Measurements from ENCODE around the gene WFIKKN2.
"Not testable (repeated sequence)": the region's sequence is repeated elsewhere in the genome, so short reads cannot be mapped to it uniquely, and the experiment has no call there.

The WFIKKN2 gene

DNA sequence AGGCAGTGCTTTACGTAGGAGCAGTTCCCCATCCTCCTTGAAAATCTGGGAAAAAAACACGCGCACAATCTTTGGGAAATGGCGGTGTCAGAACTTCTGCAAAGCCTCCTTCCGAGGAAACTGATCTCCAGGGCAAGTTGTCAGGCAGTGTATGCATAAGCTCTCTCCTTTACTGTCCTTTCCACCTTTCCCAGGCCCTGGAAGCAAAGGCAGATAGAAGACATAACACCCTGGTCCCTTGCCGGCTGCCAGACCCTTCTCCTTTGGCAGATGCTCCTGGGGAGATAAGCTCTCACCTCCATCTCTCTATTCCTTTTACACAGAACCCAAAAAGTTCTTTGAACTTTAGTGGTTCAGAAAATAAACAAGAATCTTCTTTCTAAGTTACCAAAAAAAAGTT, 18.4 kb downstream of the WFIKKN2 start:
- no peak for DNase-seq (ENCODE audit: low read depth in 2 of 2)

DNA sequence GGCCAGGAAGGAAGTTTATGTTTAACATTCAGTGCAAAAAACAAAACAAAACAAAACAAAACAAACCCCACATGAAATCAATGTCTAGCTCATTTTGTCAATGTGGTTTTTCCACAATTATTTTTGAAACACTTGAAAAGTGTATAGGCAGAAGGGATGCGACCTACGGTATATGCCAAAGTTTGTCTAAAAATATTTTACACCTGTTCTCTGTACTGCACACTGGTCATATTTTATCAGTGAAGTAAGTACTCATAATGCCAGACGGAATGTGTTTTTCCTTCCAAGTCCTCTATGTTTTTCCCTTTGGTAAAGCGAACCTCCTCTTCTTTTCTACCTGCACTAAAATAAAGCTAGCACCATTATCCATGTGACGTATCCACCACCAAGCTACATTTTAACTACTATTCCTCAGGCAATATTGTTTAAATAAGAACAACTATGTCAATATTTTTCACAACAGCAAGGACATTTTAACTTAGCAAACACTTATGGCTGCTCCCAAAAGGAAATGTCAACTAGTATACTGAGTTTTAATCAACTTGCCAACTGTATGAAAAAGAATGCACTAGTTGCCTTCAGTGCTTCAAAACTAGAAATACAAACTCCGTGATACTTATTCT, 20.4 kb downstream of the WFIKKN2 start:
- no peak for DNase-seq (ENCODE audit: low read depth in 2 of 2)

DNA sequence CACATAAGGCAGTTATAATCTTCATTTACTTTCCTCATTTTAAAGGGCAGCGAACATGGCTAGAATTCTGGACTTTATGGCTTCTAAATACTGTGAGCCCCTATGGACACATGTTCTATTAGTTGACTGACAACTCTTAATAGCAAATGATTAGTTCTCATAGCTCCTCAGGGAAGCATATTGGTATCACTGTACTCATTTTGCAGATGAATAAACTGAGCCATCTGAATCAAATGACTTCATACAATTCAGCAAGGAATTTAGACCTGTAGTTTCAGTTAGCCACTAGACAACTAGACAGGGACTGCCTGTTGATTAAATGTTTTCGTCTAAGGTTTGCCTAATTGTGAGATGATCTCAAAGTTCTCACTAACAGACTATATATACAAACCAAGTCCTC, 21.0 kb downstream of the WFIKKN2 start:
- no peak for DNase-seq (ENCODE audit: low read depth in 2 of 2)

DNA sequence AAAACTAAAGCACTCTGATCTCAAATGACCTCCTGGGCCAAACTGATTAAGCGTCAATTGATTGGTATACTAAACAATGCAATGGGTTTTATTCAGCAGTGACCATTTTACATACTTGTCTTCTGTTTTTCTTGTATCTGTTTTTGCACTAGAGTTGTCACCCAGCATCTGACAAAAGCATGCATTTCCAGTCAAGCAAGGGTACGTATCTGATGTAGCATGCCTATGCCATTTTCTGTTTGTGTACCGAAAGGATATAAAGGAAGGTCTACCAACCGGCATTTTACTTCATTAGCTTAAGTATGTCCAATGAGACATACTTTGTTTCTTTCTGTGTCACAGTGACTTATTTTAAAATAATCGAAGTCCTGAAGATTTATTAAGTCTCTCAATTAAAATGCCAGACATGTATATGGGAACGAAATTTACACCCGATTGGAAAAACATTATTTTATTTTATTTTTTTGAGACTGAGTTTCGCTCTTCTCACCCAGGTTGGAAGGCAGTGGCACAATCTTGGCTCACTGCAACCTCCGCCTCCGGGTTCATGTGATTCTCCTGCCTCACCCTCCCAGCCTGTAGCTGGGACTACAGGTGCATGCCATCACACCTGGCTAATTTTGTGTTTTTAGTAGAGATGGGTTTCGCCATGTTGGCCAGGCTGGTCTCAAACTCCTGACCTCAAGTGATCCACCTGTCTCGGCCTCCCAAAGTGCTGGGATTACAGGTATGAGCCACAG, 23.3 kb downstream of the WFIKKN2 start:
- no peak for DNase-seq (ENCODE audit: low read depth in 2 of 2)

DNA sequence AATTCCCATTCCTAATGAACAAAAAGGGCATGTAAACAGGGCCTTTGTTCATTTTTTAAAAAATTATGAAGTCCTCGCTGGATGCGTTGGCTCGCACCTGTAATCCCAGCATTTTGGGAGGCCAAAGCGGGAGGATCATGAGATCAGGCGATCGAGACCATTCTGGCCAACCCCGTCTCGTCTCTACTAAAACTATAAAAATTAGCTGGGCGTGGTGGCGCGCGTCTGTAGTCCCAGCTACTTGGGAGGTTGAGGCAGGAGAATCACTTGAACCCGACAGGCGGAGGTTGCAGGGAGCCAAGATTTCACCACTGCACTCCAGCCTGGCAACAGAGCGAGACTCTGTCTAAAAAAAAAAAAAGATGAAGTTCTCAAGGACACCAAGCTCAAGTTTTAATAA, 24.3 kb downstream of the WFIKKN2 start:
- DNase-seq (ENCODE audit: low read depth in 2 of 2): not testable (repeated sequence)

DNA sequence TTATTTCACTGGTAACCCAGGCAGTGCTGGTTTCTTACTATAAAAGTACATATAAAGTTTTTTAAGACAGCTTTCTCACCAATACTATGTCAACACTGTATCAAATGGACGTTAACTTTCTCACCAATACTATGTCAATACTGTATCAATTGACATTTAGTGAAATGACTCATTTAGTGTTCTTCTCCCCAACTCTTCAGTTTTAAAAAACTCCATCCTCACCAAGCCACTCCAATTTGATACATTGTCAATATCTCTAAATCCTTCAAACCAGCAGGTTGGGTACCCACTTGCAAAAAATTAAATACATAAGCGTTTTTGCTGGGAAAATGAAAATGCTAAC, 25.9 kb downstream of the WFIKKN2 start:
- no peak for DNase-seq (ENCODE audit: low read depth in 2 of 2)

DNA sequence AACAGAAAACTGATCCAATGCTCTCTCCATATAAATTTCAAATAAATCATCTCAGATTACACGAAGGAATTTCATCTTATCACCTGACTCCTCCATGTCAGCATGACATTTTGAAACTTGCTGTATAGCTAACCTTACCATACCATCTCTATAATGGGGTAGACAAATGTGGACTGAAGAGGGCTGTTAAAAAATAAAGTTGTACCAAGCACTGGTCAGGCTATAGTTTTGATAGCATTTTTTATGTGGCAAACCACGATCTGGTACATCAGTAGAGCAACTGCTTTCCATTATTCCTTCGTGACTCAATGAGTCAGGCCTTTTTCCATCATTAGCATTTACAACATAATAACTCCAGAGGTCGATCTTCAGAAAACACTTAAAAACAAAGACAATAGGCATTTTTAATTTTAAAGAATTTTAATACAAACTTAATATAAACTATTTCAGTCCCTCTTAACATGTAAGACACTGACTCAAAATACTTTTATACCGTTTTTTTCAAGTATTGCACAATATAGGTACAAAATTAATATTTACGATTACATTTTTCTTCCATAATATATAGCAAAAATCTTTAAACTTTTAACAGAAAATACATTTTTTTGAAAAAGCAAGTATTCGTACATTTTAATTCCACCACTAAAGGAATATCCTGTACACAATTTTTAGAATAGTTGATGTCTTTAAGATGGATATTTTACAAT, 26.6 kb downstream of the WFIKKN2 start:
- DNase-seq (ENCODE audit: low read depth in 2 of 2): no peak

DNA sequence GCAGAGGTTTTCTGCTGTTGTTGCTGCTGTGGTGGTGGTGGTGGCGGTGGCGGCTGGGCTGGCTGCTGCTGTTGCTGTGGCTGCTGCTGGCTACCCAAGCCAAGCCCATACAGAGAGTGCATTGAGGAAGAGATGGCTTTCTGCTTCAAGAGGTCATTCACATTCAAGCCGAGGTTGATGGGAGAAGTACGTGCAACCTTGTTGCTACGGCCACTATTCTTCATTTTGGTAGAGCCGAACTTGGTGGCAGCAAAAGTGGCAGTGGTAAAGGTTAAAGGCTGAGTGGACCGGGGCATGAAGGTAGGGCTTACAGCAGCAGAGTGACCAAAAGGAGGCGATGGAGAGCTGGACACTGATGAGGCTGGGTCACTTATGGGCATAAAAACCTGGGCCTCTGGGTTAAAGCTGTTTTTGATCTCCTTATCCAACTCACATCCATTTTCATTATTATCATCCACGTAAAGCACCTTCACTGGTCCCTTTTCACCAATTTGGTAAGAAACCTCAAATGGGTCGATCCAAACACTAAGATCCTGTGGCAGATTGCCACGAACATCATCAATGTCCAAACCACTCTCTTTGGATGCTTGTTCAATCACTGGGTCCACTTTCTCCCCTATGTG, 27.9 kb downstream of the WFIKKN2 start:
- DNase-seq (ENCODE audit: low read depth in 2 of 2): no peak

DNA sequence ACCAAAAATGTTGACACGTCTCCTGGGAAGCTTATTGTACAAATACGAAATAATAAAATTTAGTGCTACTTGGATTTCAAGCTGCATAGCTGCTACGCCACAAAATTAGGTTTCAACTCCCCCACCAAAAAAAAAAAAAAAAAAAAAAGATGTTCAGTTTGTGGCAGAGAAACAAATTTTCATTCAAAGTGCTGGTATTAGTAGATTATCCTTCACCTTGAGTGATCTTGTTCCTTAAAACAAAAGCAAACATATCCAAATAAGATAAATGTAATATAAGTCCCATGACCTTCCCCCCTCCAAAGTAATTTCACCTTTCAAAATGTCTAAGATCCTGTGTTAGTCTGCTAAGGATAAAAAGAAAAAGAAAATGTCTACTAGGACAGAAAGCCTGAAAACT, 28.5 kb downstream of the WFIKKN2 start:
- no peak for DNase-seq (ENCODE audit: low read depth in 2 of 2)

DNA sequence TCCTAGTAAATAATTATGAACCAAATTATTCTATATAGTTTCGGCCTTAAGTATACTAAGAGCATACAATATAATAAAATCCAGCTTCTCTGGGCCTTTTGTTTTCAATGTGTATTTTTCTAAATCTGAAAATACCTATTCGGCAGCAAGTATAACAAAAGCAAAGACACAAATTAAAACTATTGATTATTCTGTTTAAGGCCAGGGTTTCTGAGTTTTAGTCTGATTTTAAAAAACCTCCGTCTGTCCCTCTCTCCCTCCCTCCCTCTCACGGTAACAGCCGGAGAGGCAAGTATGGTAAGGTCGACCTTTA, 29.3 kb downstream of the WFIKKN2 start:
- DNase-seq (ENCODE audit: low read depth in 2 of 2): no peak

DNA sequence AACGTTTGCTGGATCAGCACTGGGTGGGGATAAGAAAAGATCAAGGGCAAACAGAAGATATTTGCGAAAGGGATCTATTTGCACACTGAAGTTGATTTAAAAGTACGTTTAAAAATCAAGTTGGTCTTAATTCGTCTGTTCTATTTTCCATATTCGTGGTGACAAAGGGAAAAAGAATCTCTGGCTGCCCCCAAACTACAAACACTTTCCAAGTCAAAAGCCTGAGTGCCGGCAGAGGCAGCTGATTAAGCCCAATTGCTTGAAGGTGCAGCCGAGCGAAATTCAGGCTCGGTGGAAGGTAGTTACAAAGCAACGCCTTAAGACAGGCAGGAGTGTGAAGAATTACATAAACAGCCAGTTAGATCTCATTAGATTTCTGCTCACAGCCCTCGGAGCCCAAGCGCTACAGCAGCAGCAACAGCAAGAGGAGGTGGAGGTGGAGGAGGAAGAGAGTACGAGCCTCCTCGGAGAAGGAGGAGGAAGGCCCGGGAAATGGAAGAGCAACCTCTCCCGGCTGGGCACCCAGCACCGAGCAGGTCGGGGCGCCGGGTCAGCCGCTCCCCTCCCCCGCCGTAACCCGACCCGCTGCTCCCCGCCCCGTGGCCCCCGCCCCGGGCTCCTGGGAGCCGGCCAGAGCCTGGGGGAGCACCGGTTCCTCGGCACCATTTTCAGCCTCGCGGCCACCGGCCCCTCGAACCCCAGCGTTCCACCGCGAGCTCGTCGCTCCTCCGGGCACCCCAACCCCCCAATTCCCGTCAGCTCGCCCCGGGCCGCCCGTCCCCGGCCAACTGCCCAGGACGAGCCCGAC, 29.9 kb downstream of the WFIKKN2 start:
- peak in 1 of 2 donors; percentile 21 for DNase-seq (ENCODE audit: low read depth in 2 of 2)

DNA sequence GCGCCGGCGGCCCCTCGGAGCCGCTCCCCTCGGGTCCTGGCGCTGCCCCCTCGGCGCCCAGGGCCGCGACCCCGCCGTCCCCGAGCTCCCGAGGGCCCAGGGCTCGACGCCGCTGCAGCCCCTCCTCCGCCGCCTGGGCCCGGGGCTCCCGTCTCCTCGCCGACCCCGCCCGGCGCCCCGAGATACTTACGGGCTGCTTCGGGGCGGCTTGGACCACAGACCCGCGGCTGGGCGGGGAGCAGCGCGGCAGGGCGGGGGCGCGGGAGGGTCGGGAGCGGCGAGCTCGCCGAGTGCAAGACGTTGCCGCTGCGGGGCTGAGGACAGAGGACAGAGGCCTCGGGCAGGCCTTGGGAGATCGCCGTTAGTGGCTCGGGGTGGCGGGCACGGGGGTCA, 30.5 kb downstream of the WFIKKN2 start:
- DNase-seq (ENCODE audit: low read depth in 2 of 2): no peak

DNA sequence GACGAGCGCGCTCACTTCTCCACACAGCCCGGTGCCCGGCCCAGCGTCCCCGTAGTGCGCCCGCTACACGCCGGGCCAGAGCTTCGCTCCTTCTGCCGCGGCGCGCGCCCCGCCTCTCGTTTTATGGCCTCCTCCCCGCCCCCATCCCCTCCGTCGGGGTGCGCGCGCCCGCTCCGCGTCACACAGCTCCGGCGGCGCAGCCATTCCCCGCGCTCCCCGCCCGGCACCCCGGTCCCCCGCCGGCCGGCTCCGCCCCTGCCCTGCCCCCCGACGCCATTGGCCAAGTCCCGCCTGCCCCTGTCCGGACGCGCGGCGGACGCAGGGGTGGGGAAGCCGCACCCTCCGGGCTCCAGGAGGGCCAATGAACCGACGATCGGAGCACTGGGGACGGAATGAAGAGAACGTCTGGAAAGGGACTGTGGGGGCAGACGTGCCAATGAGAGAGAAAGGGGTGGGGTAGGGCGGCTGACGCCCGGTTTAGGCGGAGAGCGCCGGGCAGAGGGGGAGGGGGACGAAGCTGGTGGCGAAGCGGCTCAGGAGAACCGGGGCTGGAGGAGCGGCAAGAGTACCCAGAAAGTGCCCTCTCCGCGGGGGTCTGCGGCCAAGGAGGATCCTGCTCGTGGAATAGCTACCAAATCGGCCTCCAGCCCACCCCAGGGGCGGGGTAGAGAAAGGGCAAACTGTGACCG, 31.0 kb downstream of the WFIKKN2 start, which contains the start of gene TOB1:
Gene TOB1, minus strand, starts transcription at position 94 of the 689 bp plus-strand sequence. CDS start 2,337 bp downstream, outside the sequence.
- DNase-seq (ENCODE audit: low read depth in 2 of 2): peak; percentile 97

DNA sequence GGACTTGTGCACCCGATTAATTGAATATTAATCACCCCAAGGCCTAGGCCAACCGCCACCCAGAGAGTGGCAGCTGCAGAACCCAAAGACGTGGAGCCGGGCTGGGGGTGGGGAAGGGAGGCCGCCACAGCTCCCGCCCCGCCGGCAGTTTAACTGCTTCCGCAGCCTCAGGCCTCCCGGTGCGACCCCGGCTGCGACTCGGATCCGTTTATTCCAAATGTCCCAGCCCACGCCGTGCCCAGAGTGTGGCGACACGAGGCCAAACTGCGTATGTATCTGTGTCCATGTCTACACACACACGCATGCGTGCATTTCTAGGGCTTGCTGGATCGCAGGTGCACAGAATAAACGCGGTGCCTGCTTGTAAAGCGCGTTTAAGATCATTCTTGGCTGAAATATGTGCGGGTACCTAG, 31.6 kb downstream of the WFIKKN2 start:
- peak; percentile 36 to 39 for DNase-seq (ENCODE audit: low read depth in 2 of 2)

DNA sequence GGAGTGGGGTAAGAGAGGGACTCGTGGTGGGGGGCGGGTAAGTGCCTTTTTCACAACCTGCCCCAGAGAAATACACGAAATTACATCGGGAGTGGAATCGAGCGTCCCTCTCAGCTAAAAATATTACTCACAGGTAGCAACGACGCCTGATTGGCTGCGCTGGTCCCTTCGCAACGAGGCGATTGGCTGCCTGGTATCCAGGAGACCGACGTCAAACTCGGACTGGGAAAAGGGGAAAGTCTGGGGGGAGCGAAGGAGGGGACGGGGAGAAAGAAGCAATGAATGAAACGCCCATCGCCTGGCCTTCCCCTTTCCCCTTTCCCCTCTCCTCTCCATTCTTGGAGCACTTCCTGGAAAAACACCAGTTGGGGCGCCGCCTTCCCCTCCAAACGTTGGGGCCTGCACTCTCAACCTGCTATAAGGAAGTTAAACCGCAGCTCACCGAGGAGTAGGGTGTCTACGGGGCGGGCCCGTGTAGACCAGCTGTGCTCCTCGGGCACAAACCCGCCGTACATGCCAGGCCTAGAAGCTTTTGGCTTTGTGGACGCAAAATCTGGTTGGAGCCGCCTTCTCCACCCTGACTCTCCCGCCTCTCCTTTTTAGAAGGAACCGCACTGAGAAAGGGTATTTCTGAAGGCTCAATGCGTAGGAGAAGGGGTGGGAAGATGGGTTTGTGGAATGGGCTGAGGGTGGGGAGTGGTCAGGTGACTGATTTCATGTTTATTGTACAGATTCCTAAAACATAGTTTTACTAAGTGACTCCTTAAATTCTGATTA, 32.2 kb downstream of the WFIKKN2 start:
- DNase-seq (ENCODE audit: low read depth in 2 of 2): peak; percentile 75 to 78

DNA sequence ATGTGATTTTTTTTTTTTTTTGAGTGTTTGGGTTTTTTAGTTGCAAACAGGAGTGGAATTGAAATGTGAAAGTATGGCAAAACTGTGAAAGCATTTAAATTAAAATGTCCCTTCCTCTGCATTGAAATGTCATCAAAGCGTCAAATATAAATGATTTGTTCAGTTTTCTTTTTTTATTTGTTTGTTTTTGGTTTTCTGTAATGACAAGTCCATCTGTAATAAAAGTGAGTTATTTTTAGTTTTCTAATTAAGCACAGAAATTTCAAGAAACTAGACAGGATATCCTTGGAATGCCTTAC, 32.7 kb downstream of the WFIKKN2 start:
- no peak for DNase-seq (ENCODE audit: low read depth in 2 of 2)

DNA sequence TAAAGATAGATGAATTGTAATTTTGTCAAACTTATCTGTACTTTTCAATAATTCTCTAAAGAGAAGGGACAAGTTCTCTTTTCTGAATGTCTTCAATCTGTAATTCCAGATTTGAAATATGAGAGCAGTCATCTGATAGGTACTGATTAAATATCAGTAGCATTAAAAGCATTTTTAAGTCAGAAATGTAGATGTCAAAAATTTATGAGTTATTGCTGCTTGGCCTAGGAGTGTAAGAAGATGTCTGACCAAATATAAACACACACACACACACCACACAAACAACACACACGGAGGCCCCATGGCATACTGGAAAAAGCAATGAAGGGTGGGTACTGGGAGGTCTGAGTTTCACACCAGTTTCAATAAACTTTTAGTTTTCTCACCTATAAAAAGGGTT, 33.2 kb downstream of the WFIKKN2 start:
- DNase-seq (ENCODE audit: low read depth in 2 of 2): no peak

DNA sequence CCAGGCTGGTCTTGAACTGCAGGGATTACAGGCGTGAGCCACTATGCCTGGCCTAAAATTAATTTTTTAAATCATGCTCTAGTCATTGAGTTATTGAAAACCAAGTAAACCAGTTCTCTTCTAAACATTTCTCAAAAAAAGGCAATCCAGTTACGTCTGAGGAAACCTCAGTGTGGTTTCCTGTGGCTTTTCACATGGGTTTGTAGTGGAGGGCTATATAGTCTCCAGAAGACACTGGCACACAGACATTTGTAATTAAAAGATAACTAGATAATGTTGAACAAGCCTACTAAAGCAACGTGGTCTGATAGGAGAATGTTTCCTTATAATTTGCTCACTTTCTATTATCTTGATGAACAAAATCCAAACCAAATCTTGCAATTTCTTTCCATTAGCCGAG, 36.0 kb downstream of the WFIKKN2 start:
- DNase-seq (ENCODE audit: low read depth in 2 of 2): no peak

DNA sequence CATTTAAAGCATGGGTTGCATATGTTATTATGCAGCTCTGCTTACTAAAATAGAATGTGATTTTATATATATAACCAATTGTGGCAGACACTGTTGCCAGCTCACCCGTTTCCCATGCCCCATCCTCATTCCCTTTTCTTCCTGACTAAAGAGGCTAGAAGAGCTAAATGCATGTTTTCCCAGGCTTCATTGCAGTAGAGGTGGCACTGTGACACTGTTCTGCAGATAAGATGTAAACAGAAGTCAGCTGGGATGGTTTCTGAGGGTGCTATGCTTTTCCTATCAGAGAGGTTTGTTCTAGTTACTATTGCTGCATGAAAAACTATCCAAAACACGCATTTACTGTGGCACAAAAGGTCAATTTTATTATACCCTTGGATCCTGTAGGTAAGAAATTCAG, 36.5 kb downstream of the WFIKKN2 start:
- DNase-seq (ENCODE audit: low read depth in 2 of 2): no peak

DNA sequence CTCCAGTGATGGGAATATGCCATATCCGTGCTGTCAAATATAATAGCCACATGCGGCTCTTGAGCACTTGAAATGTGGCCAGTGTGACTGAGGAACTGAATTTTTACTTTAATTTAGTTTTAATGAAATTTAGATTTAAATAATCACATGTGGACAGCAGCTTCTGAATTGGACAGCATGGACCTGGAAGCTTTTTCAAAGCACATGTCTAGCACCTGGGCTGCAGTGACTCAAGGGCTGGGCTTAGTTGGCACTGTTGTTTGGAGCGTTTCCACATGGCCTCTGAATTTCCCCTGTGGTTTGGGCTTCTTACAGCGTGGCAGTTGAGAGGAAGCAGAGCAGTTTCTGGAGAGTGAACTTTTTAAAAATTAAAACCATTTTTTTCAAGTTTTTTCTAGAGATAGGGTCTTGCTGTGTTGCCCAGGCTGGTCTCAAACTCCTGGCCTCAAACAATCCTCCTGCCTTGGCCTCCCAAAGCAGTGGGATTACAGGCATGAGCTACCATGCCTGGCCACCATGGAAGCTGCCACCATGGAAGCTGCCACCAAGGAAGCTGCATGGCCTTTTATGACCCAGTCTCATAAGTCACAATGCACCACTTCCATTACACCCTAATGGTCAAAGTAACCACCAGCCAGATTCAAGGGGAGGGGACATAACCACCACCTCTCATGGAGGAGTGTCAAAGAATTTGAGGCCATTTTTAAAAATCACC, 37.5 kb downstream of the WFIKKN2 start:
- peak in 1 of 2 donors; percentile 30 for DNase-seq (ENCODE audit: low read depth in 2 of 2)

Measured in stimulated activated CD8-positive, alpha-beta memory T cell treated with anti-CD3 and anti-CD28 coated beads, Interleukin-15, amount 100 ng/mL, for 48 hours (primary cell).